HEK293 (cell line): Measurements from ENCODE around the gene MRM1.

ENCODE experiments used
- GLI2 ChIP-seq: fragments of 450-650 bp; formaldehyde crosslinking; IDR thresholded peaks from 2 replicates; pipeline ENCODE4; 2017; ENCODE audit warnings: missing biosample characterization, missing genetic modification characterization, low read depth, borderline replicate concordance
- HOXA7 ChIP-seq: sonication (generic); formaldehyde crosslinking; IDR thresholded peaks from 2 replicates; pipeline ENCODE4 v1.8.1; 2022; ENCODE audit warnings: missing genetic modification reagents, borderline replicate concordance
- HOXD13 ChIP-seq: sonication (generic); formaldehyde crosslinking; IDR thresholded peaks from 2 replicates; pipeline ENCODE4 v1.8.0; 2022; ENCODE audit warnings: missing genetic modification reagents, borderline replicate concordance
- MZF1 ChIP-seq: fragments of 450-650 bp; formaldehyde crosslinking; IDR thresholded peaks from 2 replicates; pipeline ENCODE4 v1.5.1; 2017; ENCODE audit warnings: missing biosample characterization, missing genetic modification characterization, borderline replicate concordance
- PRDM1 ChIP-seq: fragments of 450-650 bp; formaldehyde crosslinking; IDR thresholded peaks from 2 replicates; pipeline ENCODE4; 2016; ENCODE audit warnings: missing biosample characterization, missing genetic modification characterization
- PRDM6 ChIP-seq: fragments of 450-650 bp; formaldehyde crosslinking; IDR thresholded peaks from 2 replicates; pipeline ENCODE4 v1.5.1; 2017; ENCODE audit warnings: missing biosample characterization, missing genetic modification characterization
- SCRT2 ChIP-seq: fragments of 450-650 bp; formaldehyde crosslinking; IDR thresholded peaks from 2 replicates; pipeline ENCODE4 v1.5.1; 2016; ENCODE audit warnings: missing biosample characterization, missing genetic modification characterization
- SP2 ChIP-seq: fragments of 450-650 bp; formaldehyde crosslinking; IDR thresholded peaks from 2 replicates; pipeline ENCODE4 v1.5.1; 2016; ENCODE audit warnings: missing biosample characterization, missing genetic modification characterization
- SP3 ChIP-seq: fragments of 450-650 bp; formaldehyde crosslinking; IDR thresholded peaks from 2 replicates; pipeline ENCODE4 v1.5.1; 2016; ENCODE audit warnings: missing biosample characterization, missing genetic modification characterization
- TRIM28 ChIP-seq: IDR thresholded peaks from 2 replicates; pipeline ENCODE4 v1.6.1; 2011; ENCODE audit warnings: low read length, control low read depth, borderline replicate concordance
- TSHZ1 ChIP-seq: fragments of 450-650 bp; formaldehyde crosslinking; IDR thresholded peaks from 2 replicates; pipeline ENCODE4 v1.5.1; 2016; ENCODE audit warnings: missing biosample characterization, missing genetic modification characterization, borderline replicate concordance
- ZBTB44 ChIP-seq: fragments of 450-650 bp; IDR thresholded peaks from 2 replicates; pipeline ENCODE4 v1.5.1; 2018; ENCODE audit warnings: missing biosample characterization, mild to moderate bottlenecking, missing genetic modification characterization
- ZNF223 ChIP-seq: fragments of 450-650 bp; formaldehyde crosslinking; IDR thresholded peaks from 2 replicates; pipeline ENCODE4 v1.5.1; 2016; ENCODE audit warnings: missing biosample characterization, missing genetic modification characterization
- ZNF24 ChIP-seq: fragments of 450-650 bp; formaldehyde crosslinking; IDR thresholded peaks from 2 replicates; pipeline ENCODE4 v1.5.1; 2016; ENCODE audit warnings: missing biosample characterization, missing genetic modification characterization
- ZNF350 ChIP-seq: fragments of 450-650 bp; formaldehyde crosslinking; IDR thresholded peaks from 2 replicates; pipeline ENCODE4 v1.5.0; 2017; ENCODE audit warnings: missing biosample characterization, mild to moderate bottlenecking, missing genetic modification characterization
- ZNF521 ChIP-seq: fragments of 450-650 bp; formaldehyde crosslinking; IDR thresholded peaks from 2 replicates; pipeline ENCODE4 v1.5.1; 2017; ENCODE audit warnings: missing biosample characterization, mild to moderate bottlenecking, missing genetic modification characterization
- ZNF555 ChIP-seq: fragments of 450-650 bp; formaldehyde crosslinking; conservative IDR thresholded peaks from 2 replicates; pipeline ENCODE4 v1.5.1; 2017; ENCODE audit warnings: missing biosample characterization, mild to moderate bottlenecking, missing genetic modification characterization, inconsistent platforms
- ZNF677 ChIP-seq: fragments of 450-650 bp; IDR thresholded peaks from 2 replicates; pipeline ENCODE4 v1.5.0; 2018; ENCODE audit warnings: missing biosample characterization, mild to moderate bottlenecking, missing genetic modification characterization, moderate library complexity
- ZNF785 ChIP-seq: fragments of 450-650 bp; formaldehyde crosslinking; IDR thresholded peaks from 2 replicates; pipeline ENCODE4 v1.5.1; 2016; ENCODE audit warnings: missing biosample characterization, missing genetic modification characterization
- ZNF843 ChIP-seq: fragments of 450-650 bp; formaldehyde crosslinking; IDR thresholded peaks from 2 replicates; pipeline ENCODE4 v1.5.1; 2016; ENCODE audit warnings: missing biosample characterization, missing genetic modification characterization
- ZXDB ChIP-seq: fragments of 450-650 bp; formaldehyde crosslinking; IDR thresholded peaks from 2 replicates; pipeline ENCODE4 v1.5.1; 2016; ENCODE audit warnings: missing biosample characterization, missing genetic modification characterization
- TF ChIP-seq, protein P1 (sequence below): fragments of 450-650 bp; formaldehyde crosslinking; IDR thresholded peaks from 2 replicates; pipeline ENCODE4 v1.5.1; 2016; ENCODE audit warnings: missing biosample characterization, missing genetic modification characterization, low read depth
- TF ChIP-seq, protein P2 (sequence below): fragments of 450-650 bp; formaldehyde crosslinking; IDR thresholded peaks from 2 replicates; pipeline ENCODE4 v1.5.1; 2016; ENCODE audit warnings: missing biosample characterization, missing genetic modification characterization
- TF ChIP-seq, protein P3 (sequence below): fragments of 450-650 bp; formaldehyde crosslinking; IDR thresholded peaks from 2 replicates; pipeline ENCODE4 v1.5.1; 2016; ENCODE audit warnings: missing biosample characterization, missing genetic modification characterization
- TF ChIP-seq, protein P4 (sequence below): fragments of 450-650 bp; formaldehyde crosslinking; IDR thresholded peaks from 2 replicates; pipeline ENCODE4 v1.5.1; 2016; ENCODE audit warnings: missing biosample characterization, missing genetic modification characterization
- TF ChIP-seq, protein P5 (sequence below): fragments of 450-650 bp; formaldehyde crosslinking; IDR thresholded peaks from 2 replicates; pipeline ENCODE4 v1.5.1; 2016; ENCODE audit warnings: missing biosample characterization, missing genetic modification characterization

The MRM1 gene

DNA sequence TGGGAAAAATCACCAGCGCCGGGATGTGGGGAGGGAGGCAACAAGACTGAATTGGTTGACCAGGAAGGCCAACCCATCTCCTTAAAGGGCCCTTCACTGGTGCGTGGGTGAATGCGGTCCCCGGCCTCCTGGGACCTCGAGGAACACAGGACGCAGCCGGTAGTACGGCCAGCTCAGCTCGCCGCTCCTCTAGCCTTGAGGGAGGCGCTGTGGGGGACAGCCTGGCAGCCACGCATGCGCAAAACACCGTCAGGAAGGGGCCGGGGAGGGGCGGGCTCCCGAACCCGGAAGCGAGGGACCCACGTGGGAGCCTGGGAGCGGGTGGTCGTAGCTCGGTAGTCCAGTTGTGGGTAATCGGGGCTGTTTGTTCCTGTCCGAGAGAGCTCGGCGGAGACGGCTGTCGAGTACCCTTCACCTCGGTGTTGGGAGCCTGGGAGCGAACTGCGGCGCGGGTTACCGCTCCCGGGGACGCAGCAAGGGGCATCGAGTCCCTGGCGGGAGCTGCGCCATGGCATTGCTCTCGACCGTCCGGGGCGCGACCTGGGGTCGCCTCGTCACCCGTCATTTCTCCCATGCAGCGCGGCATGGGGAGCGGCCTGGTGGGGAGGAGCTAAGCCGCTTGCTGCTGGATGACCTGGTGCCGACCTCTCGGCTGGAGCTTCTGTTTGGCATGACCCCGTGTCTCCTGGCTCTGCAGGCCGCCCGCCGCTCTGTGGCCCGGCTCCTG is at the start of gene MRM1 (continued):
- no peak for TF ChIP-seq ZNF521 (tag by site-specific recombination)
- TF ChIP-seq ZNF555 (tag by site-specific recombination), result no peak
- no peak for TF ChIP-seq SCRT2 (tag by site-specific recombination)
- TF ChIP-seq, protein P1, sequence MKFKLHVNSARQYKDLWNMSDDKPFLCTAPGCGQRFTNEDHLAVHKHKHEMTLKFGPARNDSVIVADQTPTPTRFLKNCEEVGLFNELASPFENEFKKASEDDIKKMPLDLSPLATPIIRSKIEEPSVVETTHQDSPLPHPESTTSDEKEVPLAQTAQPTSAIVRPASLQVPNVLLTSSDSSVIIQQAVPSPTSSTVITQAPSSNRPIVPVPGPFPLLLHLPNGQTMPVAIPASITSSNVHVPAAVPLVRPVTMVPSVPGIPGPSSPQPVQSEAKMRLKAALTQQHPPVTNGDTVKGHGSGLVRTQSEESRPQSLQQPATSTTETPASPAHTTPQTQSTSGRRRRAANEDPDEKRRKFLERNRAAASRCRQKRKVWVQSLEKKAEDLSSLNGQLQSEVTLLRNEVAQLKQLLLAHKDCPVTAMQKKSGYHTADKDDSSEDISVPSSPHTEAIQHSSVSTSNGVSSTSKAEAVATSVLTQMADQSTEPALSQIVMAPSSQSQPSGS, result no peak
- no peak for TF ChIP-seq PRDM1 (tag by site-specific recombination)
- no peak for TF ChIP-seq GLI2 (tag by site-specific recombination)
- no peak for TF ChIP-seq HOXD13 (CRISPR knock-in tag)
- no peak for TF ChIP-seq ZNF677 (tag by site-specific recombination)
- TF ChIP-seq, protein P2, sequence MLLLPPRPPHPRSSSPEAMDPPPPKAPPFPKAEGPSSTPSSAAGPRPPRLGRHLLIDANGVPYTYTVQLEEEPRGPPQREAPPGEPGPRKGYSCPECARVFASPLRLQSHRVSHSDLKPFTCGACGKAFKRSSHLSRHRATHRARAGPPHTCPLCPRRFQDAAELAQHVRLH, result 0 out of 2 replicates have a peak, but pooled peaks have one; percentile 61
- TF ChIP-seq ZXDB, result peak; percentile 84; the same call in 1 of the 2 replicates
- no peak for TF ChIP-seq TRIM28
- no peak for TF ChIP-seq ZBTB44 (tag by site-specific recombination)
- TF ChIP-seq MZF1 (tag by site-specific recombination), result no peak
- 0 out of 2 replicates have a peak, but pooled peaks have one; percentile 14 for TF ChIP-seq ZNF24 (tag by site-specific recombination)
- TF ChIP-seq ZNF843 (tag by site-specific recombination), result peak; percentile 21; the same call in 1 of the 2 replicates
- TF ChIP-seq, protein P3, sequence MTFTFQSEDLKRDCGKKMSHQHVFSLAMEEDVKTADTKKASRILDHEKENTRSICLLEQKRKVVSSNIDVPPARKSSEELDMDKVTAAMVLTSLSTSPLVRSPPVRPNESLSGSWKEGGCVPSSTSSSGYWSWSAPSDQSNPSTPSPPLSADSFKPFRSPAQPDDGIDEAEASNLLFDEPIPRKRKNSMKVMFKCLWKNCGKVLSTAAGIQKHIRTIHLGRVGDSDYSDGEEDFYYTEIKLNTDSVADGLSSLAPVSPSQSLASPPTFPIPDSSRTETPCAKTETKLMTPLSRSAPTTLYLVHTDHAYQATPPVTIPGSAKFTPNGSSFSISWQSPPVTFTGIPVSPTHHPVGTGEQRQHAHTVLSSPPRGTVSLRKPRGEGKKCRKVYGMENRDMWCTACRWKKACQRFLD (tag by site-specific recombination), result no peak
- no peak for TF ChIP-seq HOXA7
- TF ChIP-seq ZNF223 (tag by site-specific recombination), result no peak
- TF ChIP-seq SP2, result peak; percentile 76
- TF ChIP-seq, protein P4, sequence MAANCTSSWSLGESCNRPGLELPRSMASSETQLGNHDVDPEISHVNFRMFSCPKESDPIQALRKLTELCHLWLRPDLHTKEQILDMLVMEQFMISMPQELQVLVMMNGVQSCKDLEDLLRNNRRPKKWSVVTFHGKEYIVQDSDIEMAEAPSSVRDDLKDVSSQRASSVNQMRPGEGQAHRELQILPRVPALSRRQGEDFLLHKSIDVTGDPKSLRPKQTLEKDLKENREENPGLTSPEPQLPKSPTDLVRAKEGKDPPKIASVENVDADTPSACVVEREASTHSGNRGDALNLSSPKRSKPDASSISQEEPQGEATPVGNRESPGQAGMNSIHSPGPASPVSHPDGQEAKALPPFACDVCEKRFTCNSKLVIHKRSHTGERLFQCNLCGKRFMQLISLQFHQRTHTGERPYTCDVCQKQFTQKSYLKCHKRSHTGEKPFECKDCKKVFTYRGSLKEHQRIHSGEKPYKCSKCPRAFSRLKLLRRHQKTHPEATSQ, result peak; percentile 80; the same call in 1 of the 2 replicates
- TF ChIP-seq, protein P5, sequence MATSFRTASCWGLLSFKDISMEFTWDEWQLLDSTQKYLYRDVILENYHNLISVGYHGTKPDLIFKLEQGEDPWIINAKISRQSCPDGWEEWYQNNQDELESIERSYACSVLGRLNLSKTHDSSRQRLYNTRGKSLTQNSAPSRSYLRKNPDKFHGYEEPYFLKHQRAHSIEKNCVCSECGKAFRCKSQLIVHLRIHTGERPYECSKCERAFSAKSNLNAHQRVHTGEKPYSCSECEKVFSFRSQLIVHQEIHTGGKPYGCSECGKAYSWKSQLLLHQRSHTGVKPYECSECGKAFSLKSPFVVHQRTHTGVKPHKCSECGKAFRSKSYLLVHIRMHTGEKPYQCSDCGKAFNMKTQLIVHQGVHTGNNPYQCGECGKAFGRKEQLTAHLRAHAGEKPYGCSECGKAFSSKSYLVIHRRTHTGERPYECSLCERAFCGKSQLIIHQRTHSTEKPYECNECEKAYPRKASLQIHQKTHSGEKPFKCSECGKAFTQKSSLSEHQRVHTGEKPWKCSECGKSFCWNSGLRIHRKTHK, result no peak
- TF ChIP-seq ZNF350, result no peak
- peak; percentile 92 for TF ChIP-seq SP3 (tag by site-specific recombination)
- no peak for TF ChIP-seq TSHZ1 (tag by site-specific recombination)
- TF ChIP-seq PRDM6, result no peak
- TF ChIP-seq ZNF785 (tag by site-specific recombination), result no peak
